ENCODE results near the gene UGCG.

DNA sequence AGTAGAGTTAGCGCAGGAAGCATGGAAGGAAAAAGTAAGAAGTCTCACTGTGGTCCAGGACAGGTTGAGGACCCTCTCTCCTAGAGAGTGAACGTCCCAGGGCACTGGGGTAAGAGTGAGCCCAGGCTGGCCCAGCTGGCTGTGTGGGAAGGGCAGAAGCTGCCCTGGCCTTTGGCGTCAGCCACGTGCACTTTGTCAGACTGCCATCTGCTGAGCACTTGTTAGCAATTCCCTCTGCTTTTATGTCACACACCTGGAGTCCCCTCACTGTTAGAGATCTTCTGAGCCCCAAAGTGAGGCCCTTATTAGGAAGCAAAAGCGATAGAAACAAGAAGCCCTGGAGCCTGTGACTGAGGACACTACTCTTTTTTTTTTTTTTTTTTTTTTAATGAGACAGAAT is 79.1 kb downstream of the UGCG start:
- TF ChIP-seq ETV6 (conservative IDR thresholded peaks at IDR 0.05 in 1 of 2, IDR thresholded peaks at IDR 0.05 in 1 of 2; ENCODE audit: borderline replicate concordance in 1 of 2, low read depth in 1 of 2), result no peak
- no peak for TF ChIP-seq ZZZ3 (IDR thresholded peaks at IDR 0.05; ENCODE audit: control insufficient read depth, insufficient read length, low read depth)
- TF ChIP-seq FOS (IDR thresholded peaks at IDR 0.05; ENCODE audit: borderline replicate concordance, extremely low read depth, insufficient read length), result no peak
- TF ChIP-seq TCF12 (IDR thresholded peaks at IDR 0.05; ENCODE audit: low read depth, low read length), result peak; percentile 68; the same call in 1 of the 2 replicates
- TF ChIP-seq NBN (IDR thresholded peaks at IDR 0.05), result no peak
- no peak for TF ChIP-seq EP300 (IDR thresholded peaks at IDR 0.05; ENCODE audit: borderline replicate concordance in 1 of 2, control insufficient read depth in 1 of 2, low read depth in 2 of 2, low read length in 2 of 2)
- TF ChIP-seq, protein P1, sequence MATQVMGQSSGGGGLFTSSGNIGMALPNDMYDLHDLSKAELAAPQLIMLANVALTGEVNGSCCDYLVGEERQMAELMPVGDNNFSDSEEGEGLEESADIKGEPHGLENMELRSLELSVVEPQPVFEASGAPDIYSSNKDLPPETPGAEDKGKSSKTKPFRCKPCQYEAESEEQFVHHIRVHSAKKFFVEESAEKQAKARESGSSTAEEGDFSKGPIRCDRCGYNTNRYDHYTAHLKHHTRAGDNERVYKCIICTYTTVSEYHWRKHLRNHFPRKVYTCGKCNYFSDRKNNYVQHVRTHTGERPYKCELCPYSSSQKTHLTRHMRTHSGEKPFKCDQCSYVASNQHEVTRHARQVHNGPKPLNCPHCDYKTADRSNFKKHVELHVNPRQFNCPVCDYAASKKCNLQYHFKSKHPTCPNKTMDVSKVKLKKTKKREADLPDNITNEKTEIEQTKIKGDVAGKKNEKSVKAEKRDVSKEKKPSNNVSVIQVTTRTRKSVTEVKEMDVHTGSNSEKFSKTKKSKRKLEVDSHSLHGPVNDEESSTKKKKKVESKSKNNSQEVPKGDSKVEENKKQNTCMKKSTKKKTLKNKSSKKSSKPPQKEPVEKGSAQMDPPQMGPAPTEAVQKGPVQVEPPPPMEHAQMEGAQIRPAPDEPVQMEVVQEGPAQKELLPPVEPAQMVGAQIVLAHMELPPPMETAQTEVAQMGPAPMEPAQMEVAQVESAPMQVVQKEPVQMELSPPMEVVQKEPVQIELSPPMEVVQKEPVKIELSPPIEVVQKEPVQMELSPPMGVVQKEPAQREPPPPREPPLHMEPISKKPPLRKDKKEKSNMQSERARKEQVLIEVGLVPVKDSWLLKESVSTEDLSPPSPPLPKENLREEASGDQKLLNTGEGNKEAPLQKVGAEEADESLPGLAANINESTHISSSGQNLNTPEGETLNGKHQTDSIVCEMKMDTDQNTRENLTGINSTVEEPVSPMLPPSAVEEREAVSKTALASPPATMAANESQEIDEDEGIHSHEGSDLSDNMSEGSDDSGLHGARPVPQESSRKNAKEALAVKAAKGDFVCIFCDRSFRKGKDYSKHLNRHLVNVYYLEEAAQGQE (IDR thresholded peaks at IDR 0.05; ENCODE audit: low read depth, low read length), result no peak
- TF ChIP-seq ESRRA (IDR thresholded peaks at IDR 0.05; ENCODE audit: low read length), result no peak
- no peak for TF ChIP-seq EZH2 (IDR thresholded peaks at IDR 0.05; ENCODE audit: borderline replicate concordance, control insufficient read depth, low read depth, low read length)
- TF ChIP-seq SPI1 (IDR thresholded peaks at IDR 0.05; ENCODE audit: borderline replicate concordance, insufficient read depth, low read depth, low read length), result no peak
- no peak for TF ChIP-seq NRF1 (conservative IDR thresholded peaks at IDR 0.05; ENCODE audit: low read depth, low read length)

All from GM12878 (cell line).